GM12873 (cell line): Measurements from ENCODE around the gene PRAC2.
A peak's percentile ranks its signal among the peaks of the same experiment; 100 is the strongest.

Experiments used
- CTCF ChIP-seq: IDR thresholded peaks from 2 replicates; pipeline ENCODE4 v1.5.1; 2012; ENCODE audit warnings: low read depth, mild to moderate bottlenecking, moderate library complexity, low read length, control low read depth; ENCODE audit not compliant: insufficient read depth; ENCODE audit errors: missing control alignments

The PRAC2 gene

GRCh38 chr17:48722915-48723422 is at the start of gene PRAC2:
TSS of gene PRAC2 (plus strand) at chr17:48723185. CDS start at chr17:48724411, 1,226 bp downstream.
- TF ChIP-seq CTCF: no peak

- TF ChIP-seq CTCF: no peak
Measured at GRCh38 chr17:48676963-48677558, 45.9 kb upstream of the PRAC2 start.

- peak; percentile 97 for TF ChIP-seq CTCF
Measured at GRCh38 chr17:48678141-48678971, 44.6 kb upstream of the PRAC2 start.

- TF ChIP-seq CTCF: no peak
Measured at GRCh38 chr17:48679385-48680096, 43.4 kb upstream of the PRAC2 start.

GRCh38 chr17:48681609-48682008 is 41.4 kb upstream of the PRAC2 start:
- TF ChIP-seq CTCF: no peak

GRCh38 chr17:48690655-48691054 is 32.3 kb upstream of the PRAC2 start:
- no peak for TF ChIP-seq CTCF

- no peak for TF ChIP-seq CTCF
Measured at GRCh38 chr17:48692049-48692448, 30.9 kb upstream of the PRAC2 start.
